ENCODE measurements around the gene ADAM17. TPM values are rescaled to one million over a fixed set of nuclear protein-coding genes. Genes with fewer than 3 reads are reported as not detected.

Gene ADAM17
- total and polyA plus RNA-seq, 7 donors = 3.2 to 17.6 (median 12.8) TPM

DNA sequence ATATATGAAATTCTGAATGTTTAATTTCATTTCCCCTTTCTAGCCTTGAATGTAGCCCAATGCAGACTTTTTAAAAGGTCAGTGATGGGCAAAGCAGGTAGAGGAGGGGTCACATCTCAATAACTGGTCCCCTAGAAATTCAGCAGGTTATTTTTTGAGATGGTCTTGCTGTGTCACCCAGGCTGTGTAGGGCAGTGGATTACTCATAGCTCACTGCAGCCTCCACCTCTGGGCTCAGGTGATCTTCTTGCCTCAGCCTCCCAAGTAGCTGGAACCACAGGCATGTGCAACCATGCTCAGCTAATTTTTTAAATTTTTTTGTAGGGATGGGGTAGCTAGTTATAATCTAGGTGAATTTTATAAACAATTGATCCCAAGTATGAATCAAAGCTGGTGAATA is 72.5 kb downstream of the ADAM17 start:
- no peak for TF ChIP-seq POLR2AphosphoS5 (IDR thresholded peaks at IDR 0.05)
- TF ChIP-seq POLR2A (IDR thresholded peaks at IDR 0.05) = no peak
- TF ChIP-seq, protein P1, sequence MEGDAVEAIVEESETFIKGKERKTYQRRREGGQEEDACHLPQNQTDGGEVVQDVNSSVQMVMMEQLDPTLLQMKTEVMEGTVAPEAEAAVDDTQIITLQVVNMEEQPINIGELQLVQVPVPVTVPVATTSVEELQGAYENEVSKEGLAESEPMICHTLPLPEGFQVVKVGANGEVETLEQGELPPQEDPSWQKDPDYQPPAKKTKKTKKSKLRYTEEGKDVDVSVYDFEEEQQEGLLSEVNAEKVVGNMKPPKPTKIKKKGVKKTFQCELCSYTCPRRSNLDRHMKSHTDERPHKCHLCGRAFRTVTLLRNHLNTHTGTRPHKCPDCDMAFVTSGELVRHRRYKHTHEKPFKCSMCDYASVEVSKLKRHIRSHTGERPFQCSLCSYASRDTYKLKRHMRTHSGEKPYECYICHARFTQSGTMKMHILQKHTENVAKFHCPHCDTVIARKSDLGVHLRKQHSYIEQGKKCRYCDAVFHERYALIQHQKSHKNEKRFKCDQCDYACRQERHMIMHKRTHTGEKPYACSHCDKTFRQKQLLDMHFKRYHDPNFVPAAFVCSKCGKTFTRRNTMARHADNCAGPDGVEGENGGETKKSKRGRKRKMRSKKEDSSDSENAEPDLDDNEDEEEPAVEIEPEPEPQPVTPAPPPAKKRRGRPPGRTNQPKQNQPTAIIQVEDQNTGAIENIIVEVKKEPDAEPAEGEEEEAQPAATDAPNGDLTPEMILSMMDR (IDR thresholded peaks at IDR 0.05) = no peak
- TF ChIP-seq EP300 (IDR thresholded peaks at IDR 0.05) = no peak
- H3K27ac ChIP-seq = no peak overlapping the region
- H3K36me3 ChIP-seq = peaks cover 56 to 100% (median 69%) of the 10 kb centered on the region in 4 donors
- H3K4me1 ChIP-seq = peaks cover under 1 to 8% (median 5%) of the 10 kb centered on the region in 4 donors
- no peak for DNase-seq
- H3K9me3 ChIP-seq = no peaks in the 10 kb centered on the region
- H3K4me3 ChIP-seq = no peak overlapping the region
- intact Hi-C loops (cut with DNase I) = no loop called here
- H3K27me3 ChIP-seq = no peaks in the 10 kb centered on the region

DNA sequence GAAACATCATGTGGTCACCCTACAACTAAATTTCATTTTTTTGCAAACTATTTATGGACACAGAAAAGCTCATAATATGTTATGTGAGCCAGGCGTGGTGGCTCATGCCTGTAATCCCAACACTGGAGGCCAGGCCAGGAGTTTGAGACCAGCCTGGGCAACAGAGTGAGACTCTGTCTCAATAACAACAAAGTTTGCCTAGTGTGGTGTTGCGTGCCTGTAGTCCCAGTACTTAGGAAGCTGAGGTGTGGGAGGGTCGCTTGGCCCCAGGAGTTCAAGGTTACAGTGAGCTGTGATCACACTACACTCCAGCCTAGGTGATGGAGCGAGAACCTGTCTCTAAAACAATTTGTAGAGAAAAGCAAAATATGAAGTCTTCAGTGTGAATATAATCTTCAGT is 75.5 kb downstream of the ADAM17 start:
- Histone ChIP-seq H3K36me3 (peaks cover 33 to 85% (median 43%) of the 10 kb centered on the region in 4 donors), H3K27ac (no peak overlapping the region)

DNA sequence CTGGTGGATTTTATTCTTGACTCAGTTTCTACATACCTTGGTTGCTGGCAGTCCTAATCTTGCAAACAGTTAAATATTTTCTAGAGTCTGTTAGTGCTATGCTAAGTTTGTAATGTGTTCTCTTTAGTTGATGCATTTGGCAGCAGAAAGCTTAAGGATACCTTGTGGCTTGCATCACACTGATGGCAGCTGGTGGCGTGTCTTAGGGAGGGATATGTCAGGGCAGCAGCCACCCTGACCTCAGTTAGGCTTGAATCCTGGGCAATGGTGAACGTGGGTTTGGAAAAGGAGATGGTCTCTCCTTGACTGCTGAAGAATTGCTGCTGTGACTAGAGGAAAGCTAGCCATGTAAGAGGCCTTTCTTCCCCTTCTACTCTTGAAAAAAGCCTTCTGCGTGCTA is 77.1 kb downstream of the ADAM17 start:
- peaks cover 17 to 68% (median 28%) of the 10 kb centered on the region in 4 donors for H3K36me3 ChIP-seq
- intact Hi-C loops (cut with DNase I) = loop anchor here (5.0 kb wide), 1 partner anchor 79 kb away; the partner anchor contains the start of gene ADAM17
- H3K27ac ChIP-seq = no peak overlapping the region
- DNase-seq = no peak
- peaks cover 2 to 42% (median 30%) of the 10 kb centered on the region in 4 donors for H3K4me1 ChIP-seq
- H3K9me3 ChIP-seq = no peaks in the 10 kb centered on the region
- no peak overlapping the region for H3K4me3 ChIP-seq
- 86 to 87% methylated on average over 3 of the region's 3 CpGs for WGBS, 2 donors
- no peaks in the 10 kb centered on the region for H3K27me3 ChIP-seq
- TF ChIP-seq EP300 (IDR thresholded peaks at IDR 0.05) (no peak), POLR2A (IDR thresholded peaks at IDR 0.05) (no peak), POLR2AphosphoS5 (IDR thresholded peaks at IDR 0.05) (no peak)
- TF ChIP-seq, protein P1 (IDR thresholded peaks at IDR 0.05) = no peak

More for the DNA sequence above, 75.5 kb downstream of the ADAM17 start:
- Histone ChIP-seq H3K27me3 (no peaks in the 10 kb centered on the region), H3K4me3 (no peak overlapping the region), H3K4me1 (peaks cover 2 to 35% (median 25%) of the 10 kb centered on the region in 4 donors), H3K9me3 (no peaks in the 10 kb centered on the region)
- WGBS, 2 donors = 93 to 96% methylated on average over 4 of the region's 4 CpGs
- no peak for DNase-seq
- TF ChIP-seq POLR2A (IDR thresholded peaks at IDR 0.05) (no peak), EP300 (IDR thresholded peaks at IDR 0.05) (no peak), POLR2AphosphoS5 (IDR thresholded peaks at IDR 0.05) (no peak)
- TF ChIP-seq, protein P1 (IDR thresholded peaks at IDR 0.05) = no peak
- intact Hi-C loops (cut with DNase I) = no loop called here

DNA sequence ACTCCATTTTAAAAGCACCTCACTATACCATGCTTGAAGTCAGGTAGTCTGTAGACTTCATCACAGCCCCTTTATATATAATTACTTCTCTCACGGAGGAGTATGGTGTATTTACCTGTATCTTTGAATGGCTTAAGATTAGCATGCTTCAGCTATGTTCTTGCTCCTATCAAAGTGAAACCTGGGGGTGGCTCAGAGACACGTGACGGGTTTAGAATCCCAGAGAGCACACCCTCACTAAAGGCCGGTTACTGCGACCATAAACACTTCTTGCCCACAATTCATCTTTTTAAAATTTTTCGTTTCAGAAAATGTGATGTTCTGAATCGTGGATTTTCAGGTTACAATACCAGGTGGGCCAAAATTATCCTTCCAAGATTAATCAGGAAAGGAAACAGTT is 77.7 kb downstream of the ADAM17 start:
- H3K27ac ChIP-seq = no peak overlapping the region
- no peaks in the 10 kb centered on the region for H3K27me3 ChIP-seq
- TF ChIP-seq EP300 (IDR thresholded peaks at IDR 0.05) = no peak
- TF ChIP-seq POLR2A (IDR thresholded peaks at IDR 0.05) = no peak
- TF ChIP-seq, protein P1 (IDR thresholded peaks at IDR 0.05) = no peak
- TF ChIP-seq POLR2AphosphoS5 (IDR thresholded peaks at IDR 0.05) = no peak
- H3K9me3 ChIP-seq = no peaks in the 10 kb centered on the region
- no peak overlapping the region for H3K4me3 ChIP-seq
- intact Hi-C loops (cut with DNase I) = loop anchor here (5.0 kb wide), 1 partner anchor 79 kb away; the partner anchor contains the start of gene ADAM17
- 84 to 85% methylated on average over 7 of the region's 7 CpGs for WGBS, 2 donors
- DNase-seq = no peak
- peaks cover 16 to 62% (median 21%) of the 10 kb centered on the region in 4 donors for H3K36me3 ChIP-seq
- H3K4me1 ChIP-seq = peaks cover 2 to 45% (median 34%) of the 10 kb centered on the region in 4 donors
